Right lobe of liver (tissue), 6 donors: ENCODE measurements around the gene TCF12. TPM values are rescaled to one million over a fixed set of nuclear protein-coding genes. Genes with fewer than 3 reads are reported as not detected.

Experiments
- ATAC-seq, 4 donors: fragments of 200-7000 bp; cut with Tn5 transposase; one replicate each; pipeline ENCODE4 v1.9.1; 2020; ENCODE audit warnings: mild to moderate bottlenecking in 4 of 4, moderate library complexity in 4 of 4
- DNase-seq, 3 donors: peaks; one replicate each; pipeline ENCODE4 v3.0.0-alpha.2; 2020
- H3K27ac ChIP-seq, 3 donors: fragments of 200-600 bp; one replicate each; pipeline ENCODE4 v1.8.0; 2022
- H3K27me3 ChIP-seq, 2 donors: fragments of 200-600 bp; one replicate each; pipeline ENCODE4 v1.8.0; 2022
- H3K36me3 ChIP-seq, 4 donors: fragments of 200-600 bp; sonication (generic) in 1 of 4; one replicate each; pipeline versions ENCODE4 v1.5.1 to v1.8.0; 2017 to 2022; ENCODE audit warnings: control low read depth in 1 of 4
- H3K4me1 ChIP-seq, 4 donors: fragments of 200-600 bp; sonication (generic) in 1 of 4; one replicate each; pipeline versions ENCODE4 v1.5.1 to v1.8.0; 2017 to 2022; ENCODE audit warnings: control low read depth in 1 of 4
- H3K4me3 ChIP-seq, 3 donors: fragments of 200-600 bp; one replicate each; pipeline ENCODE4 v1.8.0; 2022
- H3K9me3 ChIP-seq, 4 donors: fragments of 200-600 bp; sonication (generic) in 1 of 4; one replicate each; pipeline versions ENCODE4 v1.5.1 to v1.8.0; 2017 to 2022; ENCODE audit warnings: control low read depth in 1 of 4
- POLR2A ChIP-seq: fragments of 450-650 bp; IDR thresholded peaks from one replicate; pipeline ENCODE4 v1.6.1; 2017; ENCODE audit warnings: antibody characterized with exemption, mild to moderate bottlenecking
- WGBS: methylation state at CpG from one replicate; pipeline ENCODE4 v1.1.6; 2018; ENCODE audit warnings: low coverage, low lambda C conversion rate; ENCODE audit not compliant: insufficient coverage; ENCODE audit errors: missing lambda C conversion rate; 5-methylcytosine and 5-hydroxymethylcytosine counted together
- intact Hi-C, 2 donors: fragments of 100-400 bp; cut with DNase I; formaldehyde crosslinking; loops; one replicate each; pipeline versions ENCODE4 v1.11.2 to v1.14.1; 2022
- total RNA-seq, 6 experiments: library from RNA; depleted of rRNA in 2 of 6; stranded (reverse); fragments of >200 nt in 2 of 6; fragmentation: NEBNext Ultra II Directional in 3 of 6; extraction: Animal tissue kit (Norgen Biotek cat#: 25700) in 3 of 6; gene quantifications; one replicate each; pipeline versions ENCODE4 v1.1.0 to v1.2.4, GENCODE V29; 2016 to 2023
- TF ChIP-seq, protein P1 (sequence below), 4 donors: fragments of 200-600 bp in 3 of 4; fragments of 450-650 bp in 1 of 4; IDR thresholded peaks; one replicate each; pipeline versions ENCODE4 v1.5.1 to v1.8.0; 2016 to 2022; ENCODE audit warnings: antibody characterized with exemption in 4 of 4, mild to moderate bottlenecking in 2 of 4
- donor health status: DM: no; HTN: yes; CAD: no.
- donor health status: DM: no; HTN: no; CAD: no.
- donor health status: DM: no; HTN: no; CAD: no.
- donor health status: DM: no; HTN: yes; CAD: no.
- donor health status: DM: no; HTN: yes; CAD: no.

Gene TCF12
- total RNA-seq, 6 experiments from 2014 or later, result 28.9 to 41.9 (median 35.3) TPM

DNA sequence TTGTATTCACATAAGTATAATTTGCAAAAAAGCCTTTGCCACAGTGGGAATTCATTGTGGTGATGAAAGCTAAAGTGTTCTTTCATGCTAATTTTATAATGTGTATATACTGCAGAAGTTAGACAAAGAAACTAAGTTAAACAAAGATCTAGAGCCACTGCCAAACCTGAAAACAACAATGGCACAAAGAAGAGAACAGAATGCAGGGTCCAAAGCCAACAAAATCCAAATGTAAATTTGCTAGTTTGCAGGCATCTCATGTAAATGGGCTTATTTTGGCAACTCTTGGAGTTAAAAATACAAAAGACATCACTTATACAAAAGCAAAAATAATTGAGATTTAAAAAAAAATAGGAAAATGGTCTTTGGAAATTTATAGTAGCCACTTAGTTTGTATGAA is 123.0 kb downstream of the TCF12 start:
- no peak overlapping the region for H3K4me3 ChIP-seq
- intact Hi-C loops, result no loop called here
- peaks cover 0 to 4% (median 0%) of the 10 kb centered on the region in 4 donors for H3K4me1 ChIP-seq
- H3K9me3 ChIP-seq, result no peaks in the 10 kb centered on the region
- DNase-seq, result no peak
- no peaks in the 10 kb centered on the region for H3K27me3 ChIP-seq
- ATAC-seq, result no peak
- H3K36me3 ChIP-seq, result no peaks in the 10 kb centered on the region
- TF ChIP-seq, protein P1, sequence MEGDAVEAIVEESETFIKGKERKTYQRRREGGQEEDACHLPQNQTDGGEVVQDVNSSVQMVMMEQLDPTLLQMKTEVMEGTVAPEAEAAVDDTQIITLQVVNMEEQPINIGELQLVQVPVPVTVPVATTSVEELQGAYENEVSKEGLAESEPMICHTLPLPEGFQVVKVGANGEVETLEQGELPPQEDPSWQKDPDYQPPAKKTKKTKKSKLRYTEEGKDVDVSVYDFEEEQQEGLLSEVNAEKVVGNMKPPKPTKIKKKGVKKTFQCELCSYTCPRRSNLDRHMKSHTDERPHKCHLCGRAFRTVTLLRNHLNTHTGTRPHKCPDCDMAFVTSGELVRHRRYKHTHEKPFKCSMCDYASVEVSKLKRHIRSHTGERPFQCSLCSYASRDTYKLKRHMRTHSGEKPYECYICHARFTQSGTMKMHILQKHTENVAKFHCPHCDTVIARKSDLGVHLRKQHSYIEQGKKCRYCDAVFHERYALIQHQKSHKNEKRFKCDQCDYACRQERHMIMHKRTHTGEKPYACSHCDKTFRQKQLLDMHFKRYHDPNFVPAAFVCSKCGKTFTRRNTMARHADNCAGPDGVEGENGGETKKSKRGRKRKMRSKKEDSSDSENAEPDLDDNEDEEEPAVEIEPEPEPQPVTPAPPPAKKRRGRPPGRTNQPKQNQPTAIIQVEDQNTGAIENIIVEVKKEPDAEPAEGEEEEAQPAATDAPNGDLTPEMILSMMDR (IDR thresholded peaks at IDR 0.05), result no peak
- TF ChIP-seq POLR2A, result no peak
- no peak overlapping the region for H3K27ac ChIP-seq

DNA sequence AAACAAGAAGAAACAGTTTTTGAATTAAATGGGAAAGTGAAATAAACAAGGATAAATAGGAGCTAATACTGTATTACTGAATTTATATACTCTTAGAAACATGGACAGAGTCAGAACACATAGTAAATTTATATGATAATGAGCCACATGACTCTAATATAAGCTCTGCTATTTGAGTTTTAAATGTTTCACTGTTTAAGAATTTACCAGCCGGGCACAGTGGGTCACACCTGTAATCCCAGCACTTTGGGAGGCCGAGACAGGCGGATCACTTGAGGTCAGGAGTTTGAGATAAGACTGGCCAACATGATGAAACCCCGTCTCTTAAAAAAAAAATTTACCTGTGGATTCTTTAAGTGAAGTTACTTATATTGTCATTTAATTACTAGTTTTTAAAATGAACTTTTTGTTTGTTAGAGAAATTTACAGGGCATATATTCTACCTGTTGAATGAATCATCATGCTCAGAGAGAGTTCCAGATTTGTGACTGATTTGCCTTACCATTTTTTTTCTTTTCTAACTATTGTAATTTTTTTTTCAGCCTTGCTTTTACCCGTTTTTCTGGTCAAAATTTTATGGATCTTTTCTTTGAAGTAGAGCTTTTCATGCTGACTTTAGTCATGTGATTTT is 125.7 kb downstream of the TCF12 start:
- no peak overlapping the region for H3K4me3 ChIP-seq
- no peaks in the 10 kb centered on the region for H3K9me3 ChIP-seq
- H3K27ac ChIP-seq, result no peak overlapping the region
- intact Hi-C loops, result no loop called here
- H3K36me3 ChIP-seq, result no peaks in the 10 kb centered on the region
- H3K4me1 ChIP-seq, result peaks cover 0 to 4% (median 0%) of the 10 kb centered on the region in 4 donors
- DNase-seq, result no peak
- 48% methylated on average over 5 of the region's 5 CpGs for WGBS
- H3K27me3 ChIP-seq, result no peaks in the 10 kb centered on the region
- TF ChIP-seq, protein P1 (IDR thresholded peaks at IDR 0.05), result no peak
- no peak for TF ChIP-seq POLR2A
- ATAC-seq, result peak in 1 of 4 donors; percentile 49

DNA sequence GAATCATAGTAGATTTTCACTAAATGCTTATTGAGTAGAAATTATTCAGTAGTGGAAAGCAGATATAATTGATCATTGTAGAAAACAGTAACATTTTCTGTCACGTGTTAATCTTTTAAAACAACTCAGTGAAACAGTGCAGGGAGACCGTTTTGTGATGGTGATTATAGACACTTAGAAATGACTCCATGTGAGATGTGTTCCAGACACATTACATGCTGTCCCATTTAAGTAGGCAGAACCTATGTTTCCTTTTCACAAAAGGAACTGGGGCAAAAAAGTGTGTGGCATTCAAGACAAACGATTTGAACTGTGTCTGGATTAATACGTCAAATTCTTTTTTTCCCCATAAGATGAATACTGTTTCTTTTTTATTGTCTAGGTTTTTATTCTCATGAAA is 126.5 kb downstream of the TCF12 start:
- no peaks in the 10 kb centered on the region for H3K27me3 ChIP-seq
- ATAC-seq (no peak), DNase-seq (no peak)
- H3K4me1 ChIP-seq, result peaks cover 0 to 4% (median 0%) of the 10 kb centered on the region in 4 donors
- intact Hi-C loops, result no loop called here
- WGBS, result 74% methylated on average over 4 of the region's 4 CpGs
- no peaks in the 10 kb centered on the region for H3K9me3 ChIP-seq
- H3K27ac ChIP-seq, result no peak overlapping the region
- H3K4me3 ChIP-seq, result no peak overlapping the region
- TF ChIP-seq, protein P1 (IDR thresholded peaks at IDR 0.05), result no peak
- no peak for TF ChIP-seq POLR2A
- no peaks in the 10 kb centered on the region for H3K36me3 ChIP-seq

DNA sequence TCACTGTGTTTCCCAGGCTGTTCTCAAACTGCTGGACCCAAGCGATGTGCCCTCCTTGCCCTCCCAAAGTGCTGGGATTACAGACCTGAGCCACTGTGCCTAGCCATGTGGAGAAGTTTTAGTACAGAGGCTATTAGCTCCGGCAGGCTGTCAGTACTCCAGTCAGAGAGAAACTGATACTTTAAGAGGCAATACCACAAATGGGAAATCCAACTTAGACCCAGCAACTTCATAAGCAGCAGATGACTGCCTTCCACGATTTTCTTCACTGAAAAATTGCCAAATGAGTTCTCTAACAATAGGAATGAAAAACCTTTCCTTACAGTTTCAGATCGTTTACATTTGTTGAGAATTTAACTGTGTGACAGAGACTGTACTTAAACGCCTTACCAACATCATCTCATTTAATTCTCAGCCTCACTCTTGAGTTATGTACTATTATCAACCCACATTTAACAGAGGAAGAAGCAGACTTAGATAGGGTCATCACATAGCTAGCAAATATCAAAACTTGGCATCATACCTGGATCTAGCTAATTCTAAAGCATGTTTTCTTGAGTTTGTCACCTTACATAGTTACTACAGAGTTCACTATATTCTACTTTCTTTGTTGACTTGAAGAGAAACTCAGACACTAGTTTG is 127.4 kb downstream of the TCF12 start:
- Histone ChIP-seq H3K27me3 (no peaks in the 10 kb centered on the region), H3K4me1 (no peaks in the 10 kb centered on the region), H3K27ac (no peak overlapping the region), H3K36me3 (no peaks in the 10 kb centered on the region), H3K9me3 (no peaks in the 10 kb centered on the region), H3K4me3 (no peak overlapping the region)
- DNase-seq (no peak), ATAC-seq (no peak)
- 83% methylated on average over 4 of the region's 5 CpGs for WGBS
- intact Hi-C loops, result no loop called here
- TF ChIP-seq POLR2A, result no peak
- TF ChIP-seq, protein P1 (IDR thresholded peaks at IDR 0.05), result no peak
